K562 treated with DMSO at 1 percent for 4 hours (cell line): ENCODE data around the gene CPA1. TPM values are rescaled to one million over a fixed set of nuclear protein-coding genes. Genes with fewer than 3 reads are reported as not detected.

Source experiments
- total RNA-seq: library from RNA; unstranded; fragments of 300-600 nt; gene quantifications from 2 replicates; pipeline ENCODE4 v1.2.3, GENCODE V29; 2022; ENCODE audit not compliant: insufficient read depth

The CPA1 gene
- total RNA-seq: not detected in 2 replicates

GRCh38 chr7:130379921-130380860 is at the start of gene CPA1:
Gene CPA1 (plus strand): TSS chr7:130380494. CDS start chr7:130380521, 27 bp downstream.

GRCh38 chr7:130344271-130344866 is 35.9 kb upstream of the CPA1 start, which contains the start of gene CPA5:
Gene CPA5 (plus strand): TSS chr7:130344816. CDS start chr7:130346486, 1,670 bp downstream.

Other genes starting within 250 kb of the CPA1 start
- 21.2 and 22.1 TPM in 2 replicates for gene TMEM209, start 175.1 kb upstream of the CPA1 start, total RNA-seq
- not detected in 2 replicates for gene SSMEM1, start 172.6 kb upstream of the CPA1 start, total RNA-seq
- not detected in 2 replicates for gene CPA2, start 113.6 kb upstream of the CPA1 start, total RNA-seq
- not detected in 2 replicates for gene CPA4, start 87.3 kb upstream of the CPA1 start, total RNA-seq
- not detected in 2 replicates for gene CPA5, start 35.7 kb upstream of the CPA1 start, total RNA-seq
- gene CEP41, start 60.5 kb downstream of the CPA1 start, total RNA-seq: 2.2 and 3.8 TPM in 2 replicates
- gene MEST, start 111.6 kb downstream of the CPA1 start, total RNA-seq: 0.33 TPM in 1 of 2 replicates, not detected in the other